Limb (tissue), 2 donors: Measurements from ENCODE around the gene GRB10.

Source experiments
- DNase-seq, 2 donors: peaks; one replicate each; pipeline ENCODE4 v3.0.0-alpha.2; 2016; ENCODE audit errors: extremely low spot score in 2 of 2

Gene GRB10

DNA sequence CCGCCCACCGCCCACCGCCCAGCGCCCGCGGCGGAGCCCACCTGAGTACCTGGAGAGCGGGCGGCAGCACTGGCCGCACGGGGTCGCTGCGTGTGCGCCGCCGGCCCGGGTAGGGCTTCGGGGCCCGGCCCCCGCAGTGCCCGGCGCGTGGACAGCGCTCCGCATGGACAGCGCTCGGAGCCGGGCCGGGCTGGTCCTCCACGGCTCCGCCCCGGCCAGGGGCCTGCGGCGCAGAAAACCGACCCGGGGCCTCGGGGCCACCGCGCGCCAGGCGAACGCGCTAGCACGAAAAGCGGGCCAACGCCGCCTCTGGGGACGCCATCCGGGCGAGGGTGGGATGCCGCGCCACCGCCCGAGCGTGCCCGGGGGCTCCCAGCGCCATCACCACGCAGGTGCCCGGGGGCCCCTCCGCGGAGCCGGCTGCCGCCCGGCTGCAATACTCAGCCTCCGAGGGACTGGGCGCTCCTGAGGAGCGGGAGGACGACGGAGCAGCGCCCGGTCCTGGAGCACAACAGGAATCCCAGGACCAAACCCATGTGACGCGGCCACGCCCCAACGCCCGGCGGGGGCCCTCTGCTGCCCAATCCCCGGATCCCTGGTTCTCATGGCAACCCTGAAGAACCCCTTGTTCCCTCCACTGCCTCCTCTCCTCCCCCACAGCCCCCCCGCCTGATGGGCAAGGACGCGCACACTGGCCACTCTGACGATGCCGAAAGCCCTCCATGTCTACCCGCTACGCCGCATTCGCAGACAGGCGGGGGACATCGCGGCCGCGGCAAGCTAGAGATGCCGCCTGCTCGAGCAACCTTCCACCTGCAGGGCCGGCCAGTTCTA lies at the start of gene GRB10:
GRB10 (minus strand) TSS at position 522 of the 834 bp plus-strand sequence. CDS start 50,574 bp downstream, outside the sequence.
- DNase-seq, result peak in 1 of 2 donors; percentile 74

DNA sequence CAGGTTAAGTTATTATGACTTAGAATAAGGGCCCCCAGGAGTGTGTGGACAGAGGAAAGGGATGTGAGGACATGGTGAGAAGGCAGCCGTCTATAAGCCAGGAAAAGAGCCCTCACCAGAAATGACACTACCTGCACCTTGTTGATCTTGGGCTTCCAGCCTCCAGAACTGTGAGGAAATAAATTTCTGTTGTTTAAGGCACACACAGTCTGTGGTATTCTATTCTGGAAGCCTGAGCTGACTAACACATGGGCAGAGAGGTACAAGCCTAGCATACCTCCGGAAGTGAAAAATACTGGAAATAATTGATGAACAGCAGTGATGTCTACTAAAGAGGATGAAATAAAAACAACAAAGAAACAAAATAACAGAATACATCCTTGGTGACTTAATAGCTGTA lies 46.1 kb upstream of the GRB10 start:
- no peak for DNase-seq

- DNase-seq, result no peak
Measured at GRCh38 chr7:50828116-50828515, 45.4 kb upstream of the GRB10 start.

- DNase-seq, result no peak
Measured at GRCh38 chr7:50827281-50827680, 44.6 kb upstream of the GRB10 start.

DNA sequence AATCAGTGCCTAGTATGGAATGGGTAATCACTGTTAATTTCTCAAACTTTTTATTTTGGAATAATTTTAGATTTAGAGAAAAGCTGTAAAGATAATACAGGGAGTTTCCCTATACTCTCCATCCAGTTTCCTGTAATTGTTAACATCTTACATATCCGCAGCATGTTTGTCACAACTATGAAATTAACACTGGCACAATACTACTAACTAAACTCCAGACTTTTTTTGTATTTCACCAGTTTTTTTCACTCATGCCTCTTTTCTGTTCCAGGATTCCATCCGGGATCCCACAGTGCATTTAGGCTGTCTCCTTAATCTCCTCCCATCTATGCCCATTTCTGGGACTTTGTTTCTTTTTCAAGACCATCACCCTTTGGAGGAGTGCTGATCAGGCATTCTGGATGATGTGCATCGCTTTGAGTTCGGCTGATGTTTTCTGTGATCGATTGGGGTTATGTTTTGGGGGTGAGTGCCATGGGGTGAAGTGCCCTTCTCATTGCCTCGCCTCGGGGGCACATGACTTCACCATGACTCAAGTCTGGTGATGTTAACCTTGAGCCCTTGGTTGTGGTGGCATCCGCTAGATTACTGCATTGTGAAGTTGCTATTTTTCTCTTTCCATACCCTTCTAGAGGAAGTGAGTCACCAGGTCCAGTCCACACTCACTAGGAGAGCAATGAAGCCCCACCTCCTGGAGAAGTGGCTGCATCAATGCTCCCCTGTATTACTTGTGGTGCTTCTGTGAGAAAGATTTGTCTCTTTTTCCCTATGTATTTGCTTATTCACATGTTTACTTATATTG lies 43.9 kb upstream of the GRB10 start:
- DNase-seq, result no peak

DNA sequence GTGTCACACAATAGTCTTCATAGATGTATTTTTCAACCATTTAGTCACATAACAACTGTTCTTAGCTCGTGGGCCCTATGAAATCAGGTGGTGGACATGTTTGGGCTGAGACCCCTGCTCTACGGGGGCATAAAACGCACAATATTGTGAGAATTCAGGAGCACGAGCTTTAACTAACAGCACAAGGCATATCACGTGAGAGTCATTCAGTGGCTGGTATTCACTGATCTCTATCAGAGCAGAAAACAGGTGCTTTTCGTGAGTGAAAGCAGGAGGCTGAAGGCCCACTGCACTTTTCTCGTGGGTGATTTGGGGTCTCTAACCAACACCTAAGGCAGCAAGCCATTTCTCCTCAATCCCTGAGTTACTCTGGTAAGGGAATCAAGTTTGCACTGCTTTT lies 42.8 kb upstream of the GRB10 start:
- DNase-seq, result no peak

DNA sequence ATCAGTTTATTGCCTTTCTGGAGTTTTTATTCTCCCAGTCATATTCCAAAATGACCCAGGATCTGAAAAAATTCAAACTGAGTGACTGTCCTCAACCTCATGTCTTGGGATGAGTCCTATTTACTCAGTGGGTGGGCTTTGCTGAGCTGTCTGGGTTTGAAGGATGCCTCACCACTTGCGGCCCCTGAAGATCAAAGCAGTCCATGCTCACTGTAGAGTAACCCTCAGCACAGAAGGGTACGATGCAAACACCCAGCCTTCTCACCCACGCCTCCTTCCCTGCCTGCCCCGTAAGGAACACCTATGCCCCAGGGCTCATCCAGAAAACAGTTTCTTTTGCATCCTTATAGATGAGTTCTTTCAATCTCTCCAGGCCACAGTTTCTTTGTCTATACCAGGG lies 42.2 kb upstream of the GRB10 start:
- DNase-seq, result no peak

DNA sequence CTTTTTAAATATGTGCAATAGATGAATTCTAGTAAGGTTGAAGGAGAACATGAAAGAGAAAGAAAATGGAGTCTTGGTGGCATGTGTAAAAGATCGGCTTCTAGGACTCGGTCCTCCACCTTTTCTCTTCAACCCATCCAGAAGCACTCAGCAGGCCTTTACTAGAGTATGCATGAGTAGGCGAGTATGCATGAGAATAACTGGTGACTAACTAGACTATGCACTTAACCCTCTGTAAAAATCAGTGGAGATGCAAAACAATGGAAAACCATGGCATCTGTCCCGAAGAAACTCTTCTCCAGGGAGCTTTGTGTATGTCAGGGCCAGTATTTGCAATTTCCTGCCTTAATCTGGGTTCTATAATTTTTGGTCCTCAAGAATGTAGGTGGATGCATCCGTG lies 40.0 kb upstream of the GRB10 start:
- DNase-seq, result no peak

DNA sequence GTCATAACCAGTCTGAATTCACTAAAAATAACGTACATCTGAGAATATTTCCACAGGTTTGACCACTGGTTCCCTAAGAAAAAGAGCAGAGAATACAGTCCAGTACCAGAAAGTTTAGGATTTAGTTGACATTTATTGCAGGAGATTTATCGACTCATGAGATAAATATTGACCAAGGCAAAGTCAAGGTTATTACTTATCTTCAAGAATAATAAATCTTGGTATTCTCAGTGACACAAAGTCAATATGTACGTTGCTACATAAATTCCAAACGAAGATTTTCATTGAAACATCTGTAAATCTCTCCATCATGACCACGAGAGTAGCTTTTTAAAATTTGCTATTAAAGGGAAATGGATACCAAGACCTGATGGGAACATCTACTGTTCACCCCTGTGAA lies 39.4 kb upstream of the GRB10 start:
- no peak for DNase-seq

DNA sequence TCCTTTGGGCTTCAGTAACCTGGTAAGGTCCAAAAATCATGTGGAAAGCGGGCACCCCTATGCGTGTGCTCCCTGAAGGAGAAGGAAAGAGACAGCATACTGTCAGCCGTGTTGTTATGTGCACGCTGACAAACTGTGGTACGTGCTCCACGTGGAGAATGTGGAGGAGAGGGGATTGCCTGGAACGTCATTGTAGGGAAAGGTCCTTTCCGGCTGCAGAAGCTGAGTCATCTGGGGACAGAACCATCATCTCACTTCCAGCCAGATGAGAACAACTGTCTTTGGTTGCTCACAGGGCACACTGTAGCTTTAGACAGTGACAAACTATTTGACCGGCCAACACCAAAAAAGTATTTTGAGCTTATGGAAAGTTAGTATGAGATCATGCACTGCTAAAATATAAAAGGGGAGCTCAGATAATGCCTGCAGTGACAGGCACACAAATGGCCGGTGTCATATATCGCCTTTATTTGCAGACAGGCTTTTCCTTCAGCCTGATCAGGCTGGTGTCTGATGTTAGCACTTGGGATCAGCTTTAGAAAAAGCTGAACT lies 38.8 kb upstream of the GRB10 start:
- DNase-seq, result no peak

GRCh38 chr7:50818324-50818723 lies 35.6 kb upstream of the GRB10 start:
- DNase-seq, result no peak

GRCh38 chr7:50817561-50817960 lies 34.9 kb upstream of the GRB10 start:
- DNase-seq, result no peak

GRCh38 chr7:50815138-50815537 lies 32.4 kb upstream of the GRB10 start:
- DNase-seq, result no peak

GRCh38 chr7:50814166-50814565 lies 31.5 kb upstream of the GRB10 start:
- no peak for DNase-seq

DNA sequence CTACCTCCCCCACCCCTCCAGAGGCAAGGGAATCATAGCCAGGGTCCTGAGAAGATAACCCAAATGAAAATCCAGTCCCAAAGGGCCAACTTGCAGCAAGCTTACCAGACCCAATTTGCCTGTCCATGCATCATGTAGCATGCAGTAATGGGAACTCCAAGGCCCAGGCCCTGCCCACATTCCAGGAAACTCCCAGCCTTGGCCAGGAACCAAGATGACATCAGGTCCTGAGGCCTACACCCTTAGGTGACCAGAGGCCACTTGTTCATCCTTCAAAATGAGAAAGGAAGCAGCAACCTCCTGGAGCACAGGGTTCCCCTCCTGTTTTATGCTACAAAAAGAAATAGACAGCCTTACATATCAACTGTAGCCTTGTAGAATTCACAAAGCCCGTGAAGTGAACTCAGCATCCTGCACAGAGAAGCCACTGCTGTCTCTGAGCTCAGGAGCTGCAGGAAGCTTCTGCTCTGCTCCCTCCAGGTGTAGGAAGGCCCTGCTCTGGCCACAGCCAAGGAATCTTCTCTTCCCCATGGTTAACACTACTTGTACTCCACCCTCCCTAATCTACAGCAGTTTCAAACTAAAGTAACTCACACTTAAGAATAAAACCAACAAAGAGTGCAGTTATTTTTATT lies 30.3 kb upstream of the GRB10 start:
- DNase-seq, result peak; percentile 8 to 61

DNA sequence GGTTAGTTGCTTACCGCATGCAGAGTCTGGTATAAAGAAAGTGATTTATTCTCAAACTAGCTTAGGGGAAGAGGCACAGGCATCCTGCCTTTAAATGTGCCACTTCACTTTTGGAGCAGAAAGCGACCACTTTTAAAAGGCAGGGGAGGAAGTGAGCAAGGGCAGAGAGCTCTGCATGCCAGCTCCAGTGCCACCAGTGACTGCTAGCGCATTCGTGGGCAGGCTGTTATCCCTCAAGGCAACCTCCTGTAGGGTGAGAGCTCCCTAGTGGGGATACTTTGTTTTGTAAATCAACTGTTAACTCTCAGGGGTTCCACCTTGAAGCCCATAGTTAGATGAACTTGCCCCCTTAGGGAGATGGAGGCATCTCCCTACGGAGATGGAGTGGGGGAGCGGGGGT lies 29.4 kb upstream of the GRB10 start:
- DNase-seq, result no peak

- no peak for DNase-seq
Measured at GRCh38 chr7:50808282-50808888, 25.7 kb upstream of the GRB10 start.

DNA sequence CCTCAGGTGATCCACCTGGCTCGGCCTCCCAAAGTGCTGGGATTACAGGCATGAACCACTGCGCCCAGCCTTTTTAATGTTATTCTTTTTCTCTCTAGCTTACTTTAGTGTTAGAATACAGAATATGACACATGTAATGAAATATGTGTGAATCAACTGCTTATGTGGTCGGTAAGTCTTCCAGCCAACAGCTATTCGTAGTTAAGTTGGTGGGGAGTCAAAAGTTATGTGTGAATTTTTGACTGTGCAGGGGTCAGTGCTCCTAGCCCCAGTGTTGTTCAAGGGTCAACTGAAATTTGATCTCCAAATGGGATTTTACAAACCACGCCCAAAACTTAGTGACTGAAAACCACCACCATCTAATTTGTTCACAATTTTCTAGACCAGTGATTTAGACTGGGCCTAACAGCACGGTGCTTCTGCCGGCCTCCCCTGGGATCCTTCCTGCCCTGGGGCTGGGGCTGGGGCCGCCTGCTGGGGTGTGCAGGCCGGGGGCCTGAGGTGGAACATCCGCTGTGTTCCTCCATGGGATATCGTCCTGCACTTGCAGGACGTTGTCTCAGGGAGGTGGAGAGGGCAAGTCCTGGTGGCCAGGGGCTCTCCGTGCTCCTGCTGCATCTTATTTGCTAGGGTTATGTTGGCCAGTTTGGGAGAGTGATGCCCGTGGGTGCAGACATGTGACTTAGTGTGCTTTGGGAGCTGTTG lies 24.5 kb upstream of the GRB10 start:
- DNase-seq, result no peak

DNA sequence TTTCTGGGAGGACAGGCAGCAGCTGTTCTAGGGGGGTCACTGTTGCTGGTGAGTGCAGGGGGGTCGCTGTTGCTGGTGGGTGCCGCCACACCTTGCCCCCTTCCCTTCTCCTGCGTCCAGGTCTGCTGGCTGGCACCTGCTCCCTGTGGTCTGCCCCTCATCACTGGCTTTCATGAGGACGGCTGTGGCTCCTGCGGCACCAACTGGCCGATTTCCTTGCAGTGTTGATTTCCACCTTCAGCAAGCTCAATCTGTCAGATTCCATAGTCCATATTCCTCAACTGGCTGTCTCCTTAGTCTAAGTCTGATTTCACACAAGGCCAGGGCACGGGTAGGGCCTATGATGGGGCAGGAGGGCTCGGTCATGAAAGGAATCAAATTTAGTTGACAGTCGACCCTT lies 23.4 kb upstream of the GRB10 start:
- DNase-seq, result no peak

DNA sequence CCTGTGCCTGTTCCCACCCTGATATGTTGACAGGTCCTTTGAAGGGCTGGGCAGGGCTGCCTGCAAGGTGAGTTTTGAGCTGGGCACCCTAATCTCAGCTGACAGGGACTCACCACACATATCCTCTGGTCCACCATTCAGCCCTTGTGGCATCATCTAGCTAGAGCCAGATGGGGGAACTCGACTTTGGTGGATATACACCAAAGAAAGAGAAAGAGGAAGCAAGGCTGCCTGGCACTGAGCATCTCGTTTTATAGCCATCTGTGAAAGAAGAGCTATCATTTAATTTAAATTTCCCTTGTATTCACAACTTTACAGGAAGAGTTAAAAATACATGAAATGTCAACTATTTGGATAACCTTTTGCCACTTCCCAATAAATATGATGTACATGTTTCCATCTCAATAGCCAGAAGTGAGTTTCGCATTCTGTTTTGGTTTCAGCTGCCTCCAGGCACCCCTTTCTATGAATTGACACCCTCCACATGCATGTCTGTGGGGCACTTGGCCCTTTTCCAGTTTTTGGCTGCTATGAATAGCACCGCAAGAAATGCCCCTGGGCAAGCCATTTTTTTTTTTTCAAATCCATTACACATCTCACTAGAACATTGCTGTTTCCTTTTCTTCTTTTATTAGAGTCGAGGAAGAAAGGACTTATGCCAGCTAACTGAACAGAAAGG lies 22.9 kb upstream of the GRB10 start:
- DNase-seq, result no peak
